Measurements from ENCODE around the gene SBK2.
"Not testable (repeated sequence)": the region's sequence is repeated elsewhere in the genome, so short reads cannot be mapped to it uniquely, and the experiment has no call there.

The SBK2 gene

DNA sequence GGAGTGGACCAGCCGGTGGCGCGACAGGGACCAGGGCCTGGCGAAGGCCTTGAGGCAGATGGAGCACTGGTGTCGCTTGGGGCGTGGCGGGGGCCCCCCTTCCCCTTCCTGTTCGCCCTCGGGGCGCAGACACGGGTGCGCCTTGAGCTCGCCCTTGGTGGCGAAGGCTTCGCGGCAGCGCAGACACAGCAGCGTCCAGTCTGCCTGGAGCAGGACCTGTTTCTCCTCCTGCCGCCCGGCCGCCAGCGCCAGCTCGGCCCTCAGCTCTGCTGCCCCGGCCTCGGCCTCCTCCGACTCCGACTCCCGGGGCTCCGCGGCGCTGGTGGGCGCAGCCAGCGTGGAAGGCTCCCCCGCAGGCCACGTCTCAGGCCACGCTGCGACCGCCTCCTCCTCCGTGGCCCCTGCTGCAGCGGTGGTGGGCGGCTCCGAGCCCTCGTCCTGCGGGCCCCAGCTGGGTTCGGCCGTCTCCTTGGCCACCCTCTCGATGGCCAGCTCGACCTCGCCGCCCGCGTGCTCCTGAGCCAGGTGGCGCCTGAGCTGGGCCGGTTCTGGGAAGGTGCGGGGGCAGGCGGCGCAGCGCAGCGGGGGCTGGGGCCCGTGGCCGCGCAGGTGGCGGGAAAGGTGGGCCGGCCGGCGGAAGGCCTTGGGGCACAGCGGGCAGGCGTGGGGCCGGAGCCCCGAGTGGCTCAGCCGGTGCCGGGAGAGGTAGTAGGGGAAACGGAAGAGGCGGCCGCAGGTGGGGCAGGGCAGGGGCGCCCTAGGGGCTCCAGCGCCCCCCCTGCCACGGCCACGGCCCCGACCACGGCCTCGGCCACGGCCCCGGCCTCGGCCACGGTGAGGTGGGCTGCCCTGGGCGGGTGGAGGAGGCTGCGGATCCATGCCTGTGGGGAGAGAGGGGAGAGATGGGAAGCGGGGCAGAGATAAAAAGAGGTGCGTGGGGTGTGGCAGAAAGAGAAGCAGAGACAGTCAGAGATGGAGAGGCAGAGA lies 42.1 kb upstream of the SBK2 start:
- H3K36me3 ChIP-seq (ENCODE audit: control insufficient read depth, insufficient read depth, low read length): peaks cover 26% of the 10 kb centered on the region
- peak overlapping the region; percentile 97 for H3K4me3 ChIP-seq (ENCODE audit: extremely low read depth, insufficient read depth, low read length, poor library complexity, severe bottlenecking)
- WGBS, 2 experiments (ENCODE audit: insufficient coverage in 2 of 2): 94 to 96% methylated on average over 68 to 90 of the region's 90 CpGs
- H3K9me3 ChIP-seq (ENCODE audit: control insufficient read depth, low read length): no peaks in the 10 kb centered on the region
- no peaks in the 10 kb centered on the region for H3K4me1 ChIP-seq (ENCODE audit: control insufficient read depth, insufficient read depth, low read length, poor library complexity, severe bottlenecking)
- H3K27ac ChIP-seq (ENCODE audit: low read depth, low read length, severe bottlenecking): no peak overlapping the region

- 98% methylated on average over 70 to 77 of the region's 83 CpGs for WGBS, 2 experiments (ENCODE audit: insufficient coverage in 2 of 2)
- Histone ChIP-seq H3K9me3 (ENCODE audit: control insufficient read depth, low read length) (no peaks in the 10 kb centered on the region), H3K27ac (ENCODE audit: low read depth, low read length, severe bottlenecking) (no peak overlapping the region), H3K4me3 (ENCODE audit: extremely low read depth, insufficient read depth, low read length, poor library complexity, severe bottlenecking) (no peak overlapping the region), H3K36me3 (ENCODE audit: control insufficient read depth, insufficient read depth, low read length) (peaks cover 26% of the 10 kb centered on the region), H3K4me1 (ENCODE audit: control insufficient read depth, insufficient read depth, low read length, poor library complexity, severe bottlenecking) (no peaks in the 10 kb centered on the region)
Measured at GRCh38 chr19:55578031-55578760, 41.3 kb upstream of the SBK2 start.

DNA sequence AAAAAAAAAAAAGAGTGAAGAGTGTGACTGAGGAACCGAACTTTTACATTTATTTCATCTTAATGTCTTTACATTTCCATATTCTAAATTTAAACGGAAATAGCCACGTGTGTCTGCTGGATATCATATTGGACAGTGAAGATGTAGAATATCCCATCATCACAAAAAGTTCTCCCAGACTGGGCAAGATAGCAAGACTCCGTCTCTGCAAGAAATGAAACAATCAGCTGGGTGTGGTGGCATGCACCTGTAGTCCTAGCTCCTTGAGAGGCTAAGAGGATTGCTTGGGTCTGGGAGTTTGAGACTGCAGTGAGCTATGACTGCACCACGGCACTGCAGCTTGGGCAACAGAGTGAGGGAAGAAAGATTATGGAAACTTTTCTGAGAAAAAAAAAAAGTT lies 39.8 kb upstream of the SBK2 start:
- Histone ChIP-seq H3K27ac (ENCODE audit: low read depth, low read length, severe bottlenecking) (no peak overlapping the region), H3K9me3 (ENCODE audit: control insufficient read depth, low read length) (no peaks in the 10 kb centered on the region), H3K36me3 (ENCODE audit: control insufficient read depth, insufficient read depth, low read length) (peaks cover 26% of the 10 kb centered on the region), H3K4me1 (ENCODE audit: control insufficient read depth, insufficient read depth, low read length, poor library complexity, severe bottlenecking) (no peaks in the 10 kb centered on the region), H3K4me3 (ENCODE audit: extremely low read depth, insufficient read depth, low read length, poor library complexity, severe bottlenecking) (no peak overlapping the region)
- WGBS, 2 experiments (ENCODE audit: insufficient coverage in 2 of 2): 95 to 100% methylated on average over 1 to 2 of the region's 5 CpGs

DNA sequence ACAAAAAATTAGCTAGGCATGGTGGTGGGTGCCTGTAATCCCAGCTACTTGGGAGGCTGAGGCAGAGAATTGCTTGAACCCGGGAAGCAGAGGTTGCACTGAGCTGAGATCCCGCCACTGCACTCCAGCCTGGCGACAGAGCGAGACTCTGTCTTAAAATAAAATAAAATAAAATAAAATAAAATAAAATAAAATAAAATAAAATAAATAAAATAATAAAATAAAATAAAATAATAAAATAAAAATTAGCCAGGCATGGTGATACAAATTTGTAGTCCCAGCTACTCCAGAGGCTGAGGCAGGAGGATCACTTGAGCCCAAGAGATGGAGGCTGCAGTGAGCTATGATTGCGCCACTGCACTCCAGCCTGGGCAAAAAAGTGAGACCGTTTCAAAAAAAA lies 37.0 kb upstream of the SBK2 start:
- not testable (repeated sequence) for H3K4me3 ChIP-seq (ENCODE audit: extremely low read depth, insufficient read depth, low read length, poor library complexity, severe bottlenecking); H3K27ac ChIP-seq (ENCODE audit: low read depth, low read length, severe bottlenecking); H3K9me3 ChIP-seq (ENCODE audit: control insufficient read depth, low read length); H3K4me1 ChIP-seq (ENCODE audit: control insufficient read depth, insufficient read depth, low read length, poor library complexity, severe bottlenecking)
- no CpG with 5 or more reads among the region's 6 CpGs for WGBS, 2 experiments (ENCODE audit: insufficient coverage in 2 of 2)
- peaks cover 26% of the 10 kb centered on the region for H3K36me3 ChIP-seq (ENCODE audit: control insufficient read depth, insufficient read depth, low read length)

- not testable (repeated sequence) for H3K9me3 ChIP-seq (ENCODE audit: control insufficient read depth, low read length); H3K36me3 ChIP-seq (ENCODE audit: control insufficient read depth, insufficient read depth, low read length); H3K4me3 ChIP-seq (ENCODE audit: extremely low read depth, insufficient read depth, low read length, poor library complexity, severe bottlenecking); H3K4me1 ChIP-seq (ENCODE audit: control insufficient read depth, insufficient read depth, low read length, poor library complexity, severe bottlenecking); H3K27ac ChIP-seq (ENCODE audit: low read depth, low read length, severe bottlenecking)
- 86 to 94% methylated on average over 4 to 5 of the region's 5 CpGs for WGBS, 2 experiments (ENCODE audit: insufficient coverage in 2 of 2)
Measured at GRCh38 chr19:55569477-55569876, 32.5 kb upstream of the SBK2 start.

- Histone ChIP-seq H3K36me3 (ENCODE audit: control insufficient read depth, insufficient read depth, low read length) (no peaks in the 10 kb centered on the region), H3K4me3 (ENCODE audit: extremely low read depth, insufficient read depth, low read length, poor library complexity, severe bottlenecking) (no peak overlapping the region), H3K9me3 (ENCODE audit: control insufficient read depth, low read length) (no peaks in the 10 kb centered on the region), H3K27ac (ENCODE audit: low read depth, low read length, severe bottlenecking) (no peak overlapping the region), H3K4me1 (ENCODE audit: control insufficient read depth, insufficient read depth, low read length, poor library complexity, severe bottlenecking) (no peaks in the 10 kb centered on the region)
Measured at GRCh38 chr19:55567708-55568328, 30.9 kb upstream of the SBK2 start.

DNA sequence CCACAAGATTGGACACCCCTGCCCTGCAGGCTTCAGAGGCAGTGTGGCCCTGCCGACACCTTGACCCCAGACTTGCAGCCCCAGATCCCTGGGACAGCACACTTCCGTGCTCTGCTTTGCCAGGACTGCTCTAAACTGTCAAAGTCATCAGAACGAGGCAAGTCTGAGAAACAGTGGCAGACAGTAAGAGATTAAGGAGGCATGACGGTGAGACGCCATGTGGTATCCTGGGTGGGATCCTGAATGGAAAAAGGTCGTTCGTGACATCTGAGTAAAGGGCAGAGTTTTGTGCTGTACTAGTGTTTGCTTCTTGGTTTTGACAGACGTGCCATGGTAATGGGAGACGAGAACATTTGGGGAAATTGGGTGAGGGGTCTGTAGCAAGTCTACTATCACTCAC lies 29.9 kb upstream of the SBK2 start:
- no peak overlapping the region for H3K4me3 ChIP-seq (ENCODE audit: extremely low read depth, insufficient read depth, low read length, poor library complexity, severe bottlenecking)
- H3K36me3 ChIP-seq (ENCODE audit: control insufficient read depth, insufficient read depth, low read length): no peaks in the 10 kb centered on the region
- no peaks in the 10 kb centered on the region for H3K4me1 ChIP-seq (ENCODE audit: control insufficient read depth, insufficient read depth, low read length, poor library complexity, severe bottlenecking)
- no peak overlapping the region for H3K27ac ChIP-seq (ENCODE audit: low read depth, low read length, severe bottlenecking)
- no peaks in the 10 kb centered on the region for H3K9me3 ChIP-seq (ENCODE audit: control insufficient read depth, low read length)
- WGBS, 2 experiments (ENCODE audit: insufficient coverage in 2 of 2): 60 to 65% methylated on average over 5 to 7 of the region's 9 CpGs

DNA sequence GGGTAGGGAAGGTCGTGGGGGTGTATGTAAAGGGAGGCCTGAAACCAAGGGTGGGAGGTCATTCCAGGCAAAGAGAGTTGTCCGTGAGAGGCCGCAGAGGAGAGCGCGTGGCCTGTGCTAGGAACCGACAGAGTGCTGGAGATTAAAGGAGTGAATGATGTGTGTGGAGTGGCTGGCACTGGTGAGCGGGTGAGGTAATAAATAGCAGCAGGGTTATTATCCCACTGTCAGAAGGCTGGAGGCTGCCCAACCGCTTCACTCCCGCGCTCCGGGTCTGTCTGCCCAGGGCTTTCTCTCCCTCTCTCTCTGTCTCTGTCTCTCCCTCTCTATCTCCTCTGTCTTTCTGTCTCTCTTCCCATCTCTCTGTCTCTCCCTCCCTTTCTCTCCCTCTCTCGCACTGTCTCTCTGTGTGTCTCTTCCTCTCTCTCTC lies 26.3 kb upstream of the SBK2 start:
- H3K36me3 ChIP-seq (ENCODE audit: control insufficient read depth, insufficient read depth, low read length): no peaks in the 10 kb centered on the region
- 82 to 84% methylated on average over 11 to 12 of the region's 12 CpGs for WGBS, 2 experiments (ENCODE audit: insufficient coverage in 2 of 2)
- no peak overlapping the region for H3K27ac ChIP-seq (ENCODE audit: low read depth, low read length, severe bottlenecking)
- H3K4me1 ChIP-seq (ENCODE audit: control insufficient read depth, insufficient read depth, low read length, poor library complexity, severe bottlenecking): no peaks in the 10 kb centered on the region
- H3K9me3 ChIP-seq (ENCODE audit: control insufficient read depth, low read length): peaks cover 5% of the 10 kb centered on the region
- no peak overlapping the region for H3K4me3 ChIP-seq (ENCODE audit: extremely low read depth, insufficient read depth, low read length, poor library complexity, severe bottlenecking)

DNA sequence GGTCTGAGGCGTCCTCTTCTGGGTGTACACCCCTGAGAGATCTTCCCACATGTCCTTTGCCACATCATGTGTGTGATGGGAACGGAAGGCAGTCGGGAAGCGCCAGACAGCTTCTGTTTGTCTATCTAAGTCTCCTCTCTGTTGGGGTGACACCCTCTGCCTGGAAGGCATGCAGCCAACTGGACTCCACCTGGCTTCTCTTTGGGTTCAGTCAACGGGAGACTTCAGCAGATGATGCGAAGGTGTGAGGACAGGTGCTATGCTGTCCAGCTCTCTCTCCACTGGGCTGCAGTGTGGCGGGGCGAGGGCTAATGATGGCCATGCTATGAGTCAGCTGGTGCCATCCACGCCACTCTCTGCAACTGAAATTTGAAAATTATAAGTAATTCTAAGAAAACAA lies 22.8 kb upstream of the SBK2 start:
- no peak overlapping the region for H3K27ac ChIP-seq (ENCODE audit: low read depth, low read length, severe bottlenecking)
- no peak overlapping the region for H3K4me3 ChIP-seq (ENCODE audit: extremely low read depth, insufficient read depth, low read length, poor library complexity, severe bottlenecking)
- 94% methylated on average over 6 to 7 of the region's 9 CpGs for WGBS, 2 experiments (ENCODE audit: insufficient coverage in 2 of 2)
- peaks cover 5% of the 10 kb centered on the region for H3K9me3 ChIP-seq (ENCODE audit: control insufficient read depth, low read length)
- H3K4me1 ChIP-seq (ENCODE audit: control insufficient read depth, insufficient read depth, low read length, poor library complexity, severe bottlenecking): no peaks in the 10 kb centered on the region
- no peaks in the 10 kb centered on the region for H3K36me3 ChIP-seq (ENCODE audit: control insufficient read depth, insufficient read depth, low read length)

GRCh38 chr19:55554741-55555152 lies 17.8 kb upstream of the SBK2 start:
- Histone ChIP-seq H3K36me3 (ENCODE audit: control insufficient read depth, insufficient read depth, low read length) (no peaks in the 10 kb centered on the region), H3K27ac (ENCODE audit: low read depth, low read length, severe bottlenecking) (no peak overlapping the region), H3K4me3 (ENCODE audit: extremely low read depth, insufficient read depth, low read length, poor library complexity, severe bottlenecking) (no peak overlapping the region), H3K4me1 (ENCODE audit: control insufficient read depth, insufficient read depth, low read length, poor library complexity, severe bottlenecking) (peaks cover 11% of the 10 kb centered on the region), H3K9me3 (ENCODE audit: control insufficient read depth, low read length) (no peaks in the 10 kb centered on the region)
- WGBS, 2 experiments (ENCODE audit: insufficient coverage in 2 of 2): 76 to 86% methylated on average over 4 to 8 of the region's 8 CpGs
